Stimulated activated CD4-positive, alpha-beta T cell treated with anti-CD3 and anti-CD28 coated beads, Interleukin-12 subunit alpha, Interleukin-12 subunit beta, amount 100 ng/mL, for 48 hours (primary cell): Measurements from ENCODE around the gene CPZ.

Experiments used
- DNase-seq, 3 donors: peaks; one replicate each; pipeline ENCODE4 v3.0.0-alpha.2; 2020; ENCODE audit warnings: low read depth in 2 of 3, low spot score in 1 of 3

Gene CPZ

GRCh38 chr4:8579526-8580320 lies 12.8 kb upstream of the CPZ start:
- no peak for DNase-seq

DNA sequence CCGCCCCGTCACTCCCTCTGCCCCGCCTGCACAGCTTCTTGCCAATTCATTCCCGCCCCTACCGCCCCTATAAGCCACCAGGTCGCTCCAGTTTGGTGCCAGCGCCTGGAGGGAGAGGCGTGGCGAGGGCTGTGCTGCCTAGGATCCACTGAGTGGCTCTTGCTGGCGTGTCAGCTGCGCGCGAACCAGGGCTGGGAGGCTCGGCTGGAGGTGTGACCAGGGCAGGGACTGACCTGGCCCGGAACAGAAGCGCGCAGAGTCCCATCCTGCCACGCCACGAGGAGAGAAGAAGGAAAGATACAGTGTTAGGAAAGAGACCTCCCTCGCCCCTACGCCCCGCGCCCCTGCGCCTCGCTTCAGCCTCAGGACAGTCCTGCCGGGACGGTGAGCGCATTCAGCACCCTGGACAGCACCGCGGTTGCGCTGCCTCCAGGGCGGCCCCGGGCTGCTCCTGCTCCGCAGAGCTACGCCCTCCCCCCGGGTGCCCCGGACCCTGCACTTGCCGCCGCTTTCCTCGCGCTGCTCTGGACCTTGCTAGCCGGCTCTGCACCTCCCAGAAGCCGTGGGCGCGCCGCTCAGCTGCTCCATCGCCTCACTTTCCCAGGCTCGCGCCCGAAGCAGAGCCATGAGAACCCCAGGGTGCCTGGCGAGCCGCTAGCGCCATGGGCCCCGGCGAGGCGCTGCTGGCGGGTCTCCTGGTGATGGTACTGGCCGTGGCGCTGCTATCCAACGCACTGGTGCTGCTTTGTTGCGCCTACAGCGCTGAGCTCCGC lies 12.1 kb upstream of the CPZ start, which contains the start of gene GPR78:
TSS of gene GPR78 (plus strand) at position 72 of the 773 bp plus-strand sequence. CDS start at position 663, 591 bp downstream.
- peak; percentile 4 to 19 (median 16) for DNase-seq

GRCh38 chr4:8581094-8581861 lies 11.3 kb upstream of the CPZ start:
- no peak for DNase-seq

GRCh38 chr4:8582016-8582415 lies 10.5 kb upstream of the CPZ start:
- no peak for DNase-seq

- DNase-seq: no peak
These were observed 10.1 kb upstream of the CPZ start for GRCh38 chr4:8582436-8582835.

- DNase-seq: no peak
These were observed 9.5 kb upstream of the CPZ start for GRCh38 chr4:8582941-8583654.

DNA sequence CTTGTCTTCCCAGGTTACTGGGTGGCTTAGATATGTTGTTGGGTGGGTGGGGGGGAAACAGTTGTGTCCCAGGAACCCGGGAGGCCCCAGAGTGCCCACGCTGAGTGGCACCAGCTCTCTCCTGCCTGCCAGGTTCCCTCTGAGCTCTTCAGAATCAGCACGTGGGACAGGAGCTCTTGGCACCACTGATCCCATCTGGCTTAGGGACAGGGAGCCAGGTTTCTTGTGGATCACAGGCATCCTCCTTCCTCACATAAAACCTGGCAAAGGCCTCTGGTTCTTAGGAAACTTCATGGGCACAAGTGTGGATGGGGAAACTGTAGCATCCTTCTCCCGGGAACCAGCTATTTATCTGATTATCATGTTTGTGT lies 8.9 kb upstream of the CPZ start:
- DNase-seq: no peak

- no peak for DNase-seq
These were observed 7.4 kb upstream of the CPZ start for GRCh38 chr4:8585186-8585585.

DNA sequence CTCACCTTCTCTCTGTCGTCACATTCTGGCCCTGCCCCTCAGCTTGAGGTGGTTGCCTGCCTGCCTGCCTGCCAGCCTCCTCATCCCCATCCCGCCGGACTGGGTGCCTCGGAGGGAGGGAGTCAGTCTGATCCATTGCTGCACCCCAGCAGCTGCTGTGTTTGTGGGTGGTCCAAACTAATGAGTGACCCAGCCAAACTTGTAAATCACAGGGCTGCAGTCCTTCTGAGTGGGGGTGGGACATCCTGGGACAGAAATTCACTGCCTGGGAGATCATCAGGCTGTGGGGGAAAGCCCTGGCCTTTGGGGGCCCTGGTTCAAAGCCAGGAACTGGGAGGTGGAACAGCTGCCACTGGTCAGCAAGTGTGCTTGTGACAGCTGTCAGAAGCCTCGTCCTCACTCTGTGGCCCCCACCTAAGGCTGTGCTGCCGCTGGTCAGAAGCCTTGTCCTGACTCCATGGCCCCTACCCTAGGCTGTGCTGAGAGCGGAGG lies 6.8 kb upstream of the CPZ start:
- no peak for DNase-seq

GRCh38 chr4:8586246-8586645 lies 6.3 kb upstream of the CPZ start:
- no peak for DNase-seq

GRCh38 chr4:8586671-8587468 lies 5.7 kb upstream of the CPZ start:
- no peak for DNase-seq

DNA sequence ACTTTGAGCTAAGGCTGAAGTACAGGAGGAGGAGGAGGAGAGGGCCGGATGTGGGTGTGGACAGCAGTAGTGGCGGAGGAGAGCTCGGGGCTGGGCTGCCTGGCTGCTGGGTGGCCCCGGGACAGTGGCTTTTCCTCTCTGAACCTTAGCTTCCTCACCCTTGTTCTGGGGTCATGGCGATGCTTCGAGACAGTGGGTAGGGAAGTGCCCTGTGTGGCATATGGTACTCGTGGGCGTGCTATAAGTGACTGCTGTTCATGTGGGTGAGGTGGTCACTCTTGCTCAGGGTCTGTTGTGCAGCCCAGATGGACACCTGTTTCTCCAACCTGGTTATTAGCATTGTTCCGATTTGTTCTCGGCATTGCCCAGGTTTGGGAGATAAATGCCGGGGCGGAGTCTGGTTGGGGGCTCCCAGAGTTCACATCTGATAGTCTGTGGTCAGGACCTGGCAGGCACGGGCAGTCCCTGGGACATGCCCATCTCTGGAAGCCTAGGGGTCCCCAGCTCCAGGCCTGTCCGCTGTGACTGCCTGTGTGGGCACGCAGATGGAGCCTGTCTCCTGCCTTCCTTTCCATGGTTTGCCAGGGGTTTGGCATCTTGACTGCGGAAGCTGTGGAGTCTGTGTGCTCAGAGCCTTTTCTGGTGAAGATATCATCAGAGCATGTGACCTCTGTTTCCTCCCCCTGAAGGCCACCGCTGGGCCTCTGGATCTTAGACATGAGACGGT lies 4.9 kb upstream of the CPZ start:
- no peak for DNase-seq

GRCh38 chr4:8588196-8588470 lies 4.4 kb upstream of the CPZ start:
- no peak for DNase-seq

DNA sequence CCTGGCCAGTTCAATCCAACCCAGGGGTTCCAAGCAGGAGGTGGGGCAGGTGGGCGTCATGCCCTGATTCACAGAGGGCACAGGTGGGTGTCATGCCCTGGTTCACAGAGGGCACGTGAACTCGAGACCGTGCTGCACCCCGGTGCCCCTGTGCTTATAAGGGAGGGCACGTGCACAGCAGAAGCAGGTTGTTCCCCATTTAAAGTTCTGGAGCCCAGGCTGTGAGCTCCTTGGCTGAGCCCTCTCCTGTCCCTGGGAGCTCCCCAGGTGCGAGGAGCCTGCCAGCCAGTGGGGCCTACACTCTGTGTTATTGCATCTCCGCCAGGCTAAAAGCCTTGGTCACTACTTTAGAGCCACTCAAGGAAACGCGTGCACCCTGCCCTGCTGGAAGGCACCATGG lies 3.2 kb upstream of the CPZ start:
- DNase-seq: no peak

DNA sequence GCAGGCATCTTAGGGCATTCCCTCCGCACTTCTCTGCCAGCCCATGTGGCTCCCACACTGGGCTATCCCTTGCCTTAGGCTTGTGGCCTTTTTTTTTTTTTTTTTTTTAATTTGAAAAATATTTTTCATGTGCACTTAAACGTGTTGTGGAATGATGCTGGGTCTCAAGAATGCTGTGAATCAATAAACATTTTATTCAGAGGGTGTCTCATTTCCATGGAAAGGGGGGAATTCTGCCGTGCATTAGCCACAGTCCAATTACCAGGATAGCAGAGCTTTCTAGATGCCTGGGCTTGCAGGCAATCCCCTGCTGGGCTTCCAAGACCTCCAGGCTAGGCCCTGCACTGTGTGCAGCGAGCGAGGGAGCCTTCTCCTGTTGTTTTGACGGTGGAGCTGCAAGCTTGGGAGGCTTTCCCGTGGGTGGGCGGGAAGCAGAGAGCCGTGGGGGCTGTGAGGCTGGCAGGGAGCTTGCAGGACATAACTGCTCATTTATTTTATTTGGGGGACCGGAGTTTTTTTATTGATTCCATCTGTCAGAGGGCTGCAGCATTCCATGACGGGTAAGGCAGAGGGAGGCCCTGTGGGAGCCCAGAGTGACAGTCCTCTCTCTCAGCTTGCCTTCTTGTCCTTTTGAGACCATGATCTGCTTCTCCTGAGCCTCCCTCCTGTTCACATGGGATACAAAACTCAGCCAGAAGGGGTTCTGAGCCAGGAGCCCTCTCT lies 2.6 kb upstream of the CPZ start:
- no peak for DNase-seq

DNA sequence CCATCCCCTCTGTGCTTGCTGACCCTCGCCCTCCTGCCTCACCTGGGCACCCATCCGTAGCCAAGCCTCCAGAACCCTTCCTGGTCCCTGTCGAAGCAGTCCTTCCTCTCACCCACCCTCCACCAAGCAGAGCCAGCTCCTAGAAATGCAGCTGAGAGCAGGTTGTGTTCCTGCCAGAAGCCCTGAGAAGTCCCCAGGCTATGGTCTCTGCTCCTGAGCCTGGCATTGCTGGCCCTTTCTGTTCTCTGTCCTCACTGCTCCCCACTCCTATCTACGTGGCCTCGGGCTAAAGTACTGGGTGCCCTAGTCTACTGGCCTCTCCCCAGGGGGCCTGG lies 2.1 kb upstream of the CPZ start:
- DNase-seq: no peak

DNA sequence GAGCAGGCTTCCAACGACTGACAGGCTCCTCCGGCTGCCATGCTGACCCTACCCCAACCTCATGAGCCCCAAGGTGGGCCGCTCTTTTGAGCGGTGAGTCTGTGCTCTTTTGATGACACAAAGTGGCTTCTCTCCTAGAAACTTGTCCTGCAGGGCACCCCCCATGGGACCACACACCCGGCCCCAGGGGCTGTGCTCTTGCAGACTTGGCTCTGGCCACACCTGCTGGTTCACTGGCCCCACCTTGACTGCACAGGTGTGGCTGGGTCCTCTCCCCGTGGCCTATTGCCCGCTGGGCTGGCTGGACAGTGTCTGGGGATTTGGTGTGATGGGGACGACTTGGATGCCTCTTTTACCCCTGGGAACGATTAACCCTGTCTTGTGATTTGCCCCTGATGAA lies 1.5 kb upstream of the CPZ start:
- no peak for DNase-seq

GRCh38 chr4:8591626-8592365 lies 769 bp upstream of the CPZ start:
- DNase-seq: no peak
